Vagina (tissue), 1 donor: ENCODE results near the gene USP43. TPM values are rescaled to one million over a fixed set of nuclear protein-coding genes. Genes with fewer than 3 reads are reported as not detected.

Source experiments
- total RNA-seq: library from RNA; depleted of rRNA; stranded (reverse); fragments of >200 nt; gene quantifications from one replicate; pipeline ENCODE4 v1.2.3, GENCODE V29; 2016

The USP43 gene
- total RNA-seq, 1 donor from 2014 or later = 5.6 TPM

Other genes with a start within 250 kb of the USP43 start
- 31.2 TPM for gene STX8, start 69.7 kb upstream of the USP43 start, total RNA-seq
- gene CFAP52, start 68.9 kb upstream of the USP43 start, total RNA-seq = 2.5 TPM
- gene DHRS7C, start 146.1 kb downstream of the USP43 start, total RNA-seq = not detected
- not detected for gene GSG1L2, start 176.6 kb downstream of the USP43 start, total RNA-seq
- gene GLP2R, start 180.4 kb downstream of the USP43 start, total RNA-seq = 2.9 TPM